KMS-11 (cell line): ENCODE data around the gene HPCAL1.
"Not testable (repeated sequence)": the region's sequence is repeated elsewhere in the genome, so short reads cannot be mapped to it uniquely, and the experiment has no call there.

Source experiments
- H2AFZ ChIP-seq: fragments of 200-600 bp; sonication (generic); 2 replicates; pipeline ENCODE4 v1.6.1; 2016; ENCODE audit warnings: antibody characterized with exemption, mixed run types, low read depth
- H3K27ac ChIP-seq: fragments of 200-600 bp; sonication (generic); 2 replicates; pipeline ENCODE4 v1.6.1; 2016; ENCODE audit warnings: mild to moderate bottlenecking, mixed run types
- H3K27me3 ChIP-seq: fragments of 200-600 bp; sonication (generic); 2 replicates; pipeline ENCODE4 v1.6.1; 2017; ENCODE audit warnings: mild to moderate bottlenecking, low read depth, mixed run types, moderate library complexity; ENCODE audit not compliant: insufficient read depth
- H3K36me3 ChIP-seq: fragments of 200-600 bp; sonication (generic); 2 replicates; pipeline ENCODE4 v1.6.1; 2017; ENCODE audit warnings: mild to moderate bottlenecking, mixed run types; ENCODE audit not compliant: insufficient read depth
- H3K4me1 ChIP-seq: fragments of 200-600 bp; sonication (generic); 2 replicates; pipeline ENCODE4 v1.6.1; 2016; ENCODE audit warnings: mild to moderate bottlenecking, low read depth, mixed run types; ENCODE audit not compliant: poor library complexity, severe bottlenecking
- H3K4me2 ChIP-seq: fragments of 200-600 bp; sonication (generic); 2 replicates; pipeline ENCODE4 v1.7.0; 2016; ENCODE audit warnings: mild to moderate bottlenecking, mixed run types
- H3K4me3 ChIP-seq: fragments of 200-600 bp; sonication (generic); IDR thresholded peaks from 2 replicates; pipeline ENCODE4 v1.6.1; 2017; ENCODE audit warnings: low read depth, low read length, mixed read lengths; ENCODE audit not compliant: insufficient read depth
- H3K79me2 ChIP-seq: fragments of 200-600 bp; sonication (generic); 2 replicates; pipeline ENCODE4 v1.6.1; 2016; ENCODE audit warnings: low read depth, mixed run types; ENCODE audit not compliant: insufficient read depth
- H3K9ac ChIP-seq: fragments of 200-600 bp; sonication (generic); 2 replicates; pipeline ENCODE4 v1.6.1; 2016; ENCODE audit warnings: mild to moderate bottlenecking, mixed run types
- H4K20me1 ChIP-seq: fragments of 200-600 bp; sonication (generic); 2 replicates; pipeline ENCODE4 v1.6.1; 2016; ENCODE audit warnings: mild to moderate bottlenecking, mixed run types; ENCODE audit not compliant: insufficient read depth
- CTCF ChIP-seq: fragments of 200-600 bp; sonication (generic); conservative IDR thresholded peaks from 2 replicates; pipeline ENCODE4 v1.6.1; 2017; ENCODE audit warnings: low read depth, mild to moderate bottlenecking, antibody characterized with exemption, low read length, moderate library complexity, mixed read lengths

HPCAL1 gene

GRCh38 chr2:10296142-10296541 is 6.6 kb upstream of the HPCAL1 start:
- no peak for TF ChIP-seq CTCF
- no peak overlapping the region for H3K4me2 ChIP-seq
- H2AFZ ChIP-seq, result no peak overlapping the region
- H3K9ac ChIP-seq, result no peak overlapping the region
- no peaks in the 10 kb centered on the region for H4K20me1 ChIP-seq
- H3K4me3 ChIP-seq, result no peak overlapping the region
- H3K27ac ChIP-seq, result no peak overlapping the region
- no peaks in the 10 kb centered on the region for H3K4me1 ChIP-seq
- no peaks in the 10 kb centered on the region for H3K36me3 ChIP-seq
- H3K79me2 ChIP-seq, result no peaks in the 10 kb centered on the region
- no peaks in the 10 kb centered on the region for H3K27me3 ChIP-seq

DNA sequence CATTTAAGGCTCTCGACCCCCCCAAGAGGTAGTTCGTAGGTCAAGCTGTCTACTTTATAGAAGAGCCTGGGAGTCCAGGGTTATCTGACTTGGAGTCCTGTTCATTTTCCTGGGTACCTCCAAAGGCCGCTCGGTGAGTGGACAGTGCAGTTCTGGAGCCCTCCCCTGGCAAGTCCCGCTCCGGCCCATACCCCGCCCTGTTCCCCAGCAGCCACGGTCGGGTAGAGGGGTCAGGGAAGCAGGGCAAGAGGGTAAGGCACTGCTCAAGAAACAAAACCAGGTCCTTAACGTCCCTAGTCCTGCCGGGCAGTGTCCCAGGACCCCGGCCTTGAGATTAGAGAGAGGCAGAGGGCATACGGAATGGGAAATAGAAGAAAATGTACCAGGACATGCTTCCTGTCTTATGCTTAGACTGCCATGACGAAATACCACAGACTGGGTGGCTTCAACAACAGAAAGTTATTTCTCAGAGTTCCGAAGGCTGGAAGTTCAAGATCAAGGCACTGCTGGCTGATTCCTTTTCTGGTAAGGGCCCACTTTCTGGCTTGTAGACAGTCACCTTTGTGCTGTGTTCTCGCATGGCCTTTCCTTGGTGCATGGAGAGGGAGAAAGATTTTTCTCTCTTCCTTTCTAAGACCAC is 5.4 kb upstream of the HPCAL1 start:
- Histone ChIP-seq H3K4me1 (peaks cover 8% of the 10 kb centered on the region), H2AFZ (no peak overlapping the region), H3K9ac (no peak overlapping the region)

GRCh38 chr2:10297959-10298531 is 4.7 kb upstream of the HPCAL1 start:
- H3K4me2 ChIP-seq, result no peak overlapping the region
- H2AFZ ChIP-seq, result no peak overlapping the region
- no peaks in the 10 kb centered on the region for H3K36me3 ChIP-seq
- no peaks in the 10 kb centered on the region for H3K79me2 ChIP-seq
- no peak overlapping the region for H3K4me3 ChIP-seq
- no peaks in the 10 kb centered on the region for H4K20me1 ChIP-seq
- no peak for TF ChIP-seq CTCF
- H3K9ac ChIP-seq, result no peak overlapping the region
- H3K4me1 ChIP-seq, result peaks cover 8% of the 10 kb centered on the region
- no peaks in the 10 kb centered on the region for H3K27me3 ChIP-seq
- H3K27ac ChIP-seq, result no peak overlapping the region

More for the DNA sequence above, 5.4 kb upstream of the HPCAL1 start:
- Histone ChIP-seq H3K27ac (no peak overlapping the region), H3K4me2 (no peak overlapping the region), H3K27me3 (no peaks in the 10 kb centered on the region), H3K79me2 (no peaks in the 10 kb centered on the region), H3K36me3 (no peaks in the 10 kb centered on the region), H4K20me1 (no peaks in the 10 kb centered on the region), H3K4me3 (no peak overlapping the region)
- no peak for TF ChIP-seq CTCF

DNA sequence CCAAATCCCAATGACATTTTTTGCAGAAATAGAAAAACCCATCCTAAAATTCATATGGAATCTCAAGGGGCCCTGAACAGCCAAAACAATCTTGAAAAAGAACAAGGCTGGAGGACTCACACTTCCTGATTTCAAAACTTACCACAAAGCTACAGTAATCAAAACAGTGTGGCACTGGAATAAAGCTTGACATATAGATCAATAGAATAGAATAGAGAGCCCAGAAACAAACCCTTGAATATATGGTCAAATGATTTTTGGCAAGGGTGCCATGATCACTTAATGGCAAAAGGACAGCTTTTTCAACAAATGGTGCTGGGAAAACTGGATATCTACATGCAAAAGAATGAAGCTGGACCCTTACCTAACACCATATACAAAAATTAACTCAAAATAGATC is 3.9 kb upstream of the HPCAL1 start:
- not testable (repeated sequence) for H4K20me1 ChIP-seq, H3K4me2 ChIP-seq, H3K79me2 ChIP-seq, H3K36me3 ChIP-seq, H3K4me1 ChIP-seq, H2AFZ ChIP-seq, H3K9ac ChIP-seq, H3K27me3 ChIP-seq, H3K4me3 ChIP-seq, H3K27ac ChIP-seq

- no peaks in the 10 kb centered on the region for H3K36me3 ChIP-seq
- no peak overlapping the region for H3K4me2 ChIP-seq
- H3K4me1 ChIP-seq, result peaks cover 23% of the 10 kb centered on the region
- H3K9ac ChIP-seq, result no peak overlapping the region
- no peak for TF ChIP-seq CTCF
- no peaks in the 10 kb centered on the region for H3K27me3 ChIP-seq
- H3K79me2 ChIP-seq, result no peaks in the 10 kb centered on the region
- H3K27ac ChIP-seq, result no peak overlapping the region
- no peaks in the 10 kb centered on the region for H4K20me1 ChIP-seq
- H2AFZ ChIP-seq, result no peak overlapping the region
- H3K4me3 ChIP-seq, result no peak overlapping the region
These were observed 2.3 kb upstream of the HPCAL1 start for GRCh38 chr2:10300328-10300920.
